ENCODE results near the gene HMCN2.

Gene HMCN2

DNA sequence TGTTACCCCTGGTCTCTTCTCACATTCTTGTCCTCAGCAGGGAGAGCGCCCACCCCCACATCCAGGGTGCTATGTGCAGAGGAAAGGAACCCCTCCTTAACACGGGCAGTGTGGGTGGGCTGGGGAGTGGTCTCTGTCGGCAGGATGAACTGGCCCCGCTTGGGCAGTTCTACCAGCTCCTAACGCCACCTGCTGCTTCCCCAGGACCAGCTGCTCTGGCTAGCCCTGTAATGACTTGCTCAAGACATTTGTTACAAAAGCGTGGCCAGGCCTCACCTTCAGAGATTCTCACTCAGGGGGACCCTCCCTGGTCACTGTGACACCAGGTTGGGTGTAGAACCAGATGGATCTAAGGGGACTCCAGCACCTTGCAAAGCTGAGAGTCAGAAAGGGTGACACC is 82.4 kb downstream of the HMCN2 start:
- DNase-seq, result no peak

GRCh38 chr9:130348341-130348740 is 82.8 kb downstream of the HMCN2 start:
- no peak for DNase-seq

GRCh38 chr9:130348881-130349280 is 83.3 kb downstream of the HMCN2 start:
- DNase-seq, result no peak

- DNase-seq, result no peak
Measured at GRCh38 chr9:130349398-130349797, 83.8 kb downstream of the HMCN2 start.

DNA sequence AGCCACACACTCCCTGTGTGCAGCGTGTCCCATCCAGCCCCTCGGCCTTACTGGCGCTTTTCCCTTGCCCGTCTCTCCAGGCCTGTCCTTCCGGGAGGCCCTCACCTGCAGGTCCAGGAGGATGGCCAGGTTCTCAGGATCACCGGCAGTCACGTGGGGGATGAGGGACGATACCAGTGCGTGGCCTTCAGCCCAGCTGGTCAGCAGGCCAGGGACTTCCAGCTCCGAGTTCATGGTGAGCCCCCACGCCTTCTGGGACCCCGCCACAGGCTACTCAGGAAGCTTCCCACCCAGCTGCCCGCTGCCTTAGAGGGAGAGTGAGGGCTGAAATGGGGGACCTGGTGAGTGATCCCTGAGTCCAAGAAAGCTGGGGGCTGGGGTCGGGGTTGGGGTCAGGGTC is 85.8 kb downstream of the HMCN2 start:
- no peak for DNase-seq

DNA sequence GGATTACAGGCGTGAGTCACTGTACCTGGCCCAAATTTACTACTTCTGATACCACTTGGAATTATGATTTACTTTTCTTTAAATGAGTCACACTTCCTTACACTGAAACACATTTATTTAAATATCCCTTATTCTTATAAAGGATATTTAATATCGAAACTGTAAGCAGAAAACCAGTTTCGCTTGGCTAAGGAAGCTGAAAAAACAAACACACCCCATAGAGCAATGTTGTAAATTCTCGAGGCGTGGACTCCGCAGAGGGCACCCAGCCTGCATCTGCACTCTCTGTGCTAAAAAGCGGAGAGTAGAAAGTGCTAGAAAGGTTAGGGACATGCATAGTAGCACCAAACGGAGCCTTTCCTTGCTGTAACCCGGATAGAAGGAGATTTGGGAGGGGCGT is 86.5 kb downstream of the HMCN2 start:
- DNase-seq, result no peak

DNA sequence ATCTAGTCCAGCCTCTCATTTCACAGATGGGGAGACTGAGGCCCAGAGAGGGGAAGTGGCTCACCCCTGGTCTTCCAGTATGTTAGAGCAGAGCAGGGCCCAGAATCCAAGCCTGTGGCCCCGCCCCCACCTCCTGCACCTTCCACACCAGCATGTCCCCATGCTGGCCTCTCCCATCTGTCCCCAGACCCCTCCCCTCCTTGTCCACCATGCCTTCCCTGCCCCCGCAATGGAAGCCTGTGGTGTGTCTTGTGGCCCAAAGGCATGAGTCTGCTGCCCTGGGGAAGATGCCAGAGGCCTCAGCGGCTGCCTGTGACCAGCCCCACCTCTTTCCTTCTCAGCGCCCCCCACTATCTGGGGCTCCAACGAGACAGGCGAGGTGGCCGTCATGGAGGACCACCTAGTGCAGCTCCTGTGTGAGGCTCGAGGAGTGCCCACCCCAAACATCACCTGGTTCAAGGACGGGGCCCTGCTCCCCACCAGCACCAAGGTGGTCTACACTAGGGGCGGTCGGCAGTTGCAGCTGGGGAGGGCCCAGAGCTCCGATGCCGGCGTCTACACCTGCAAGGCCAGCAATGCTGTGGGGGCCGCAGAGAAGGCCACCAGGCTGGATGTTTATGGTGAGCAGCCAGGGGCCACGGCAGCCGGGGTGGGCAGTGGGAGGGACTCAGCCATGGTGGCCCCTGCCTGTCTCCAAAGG is 87.2 kb downstream of the HMCN2 start:
- no peak for DNase-seq

GRCh38 chr9:130354378-130354777 is 88.8 kb downstream of the HMCN2 start:
- DNase-seq, result no peak

GRCh38 chr9:130354806-130355205 is 89.2 kb downstream of the HMCN2 start:
- DNase-seq, result no peak

DNA sequence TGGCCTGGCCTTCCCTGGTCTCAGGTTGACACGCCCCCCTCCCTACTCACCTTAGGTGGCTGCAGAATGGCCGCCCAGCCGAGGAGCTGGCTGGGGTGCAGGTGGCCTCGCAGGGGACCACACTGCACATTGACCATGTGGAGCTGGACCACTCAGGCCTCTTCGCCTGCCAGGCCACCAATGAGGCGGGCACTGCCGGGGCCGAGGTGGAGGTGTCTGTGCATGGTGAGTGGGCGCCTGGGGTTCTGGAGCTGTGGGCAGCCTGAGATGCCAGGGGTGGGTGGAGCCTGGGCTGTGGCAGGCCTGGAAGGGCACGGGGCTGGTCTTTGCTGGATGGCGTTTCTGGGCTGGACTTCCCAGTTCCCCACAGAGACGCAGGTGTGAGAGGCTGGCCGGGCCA is 90.5 kb downstream of the HMCN2 start:
- no peak for DNase-seq

- no peak for DNase-seq
Measured at GRCh38 chr9:130356877-130357584, 91.5 kb downstream of the HMCN2 start.

DNA sequence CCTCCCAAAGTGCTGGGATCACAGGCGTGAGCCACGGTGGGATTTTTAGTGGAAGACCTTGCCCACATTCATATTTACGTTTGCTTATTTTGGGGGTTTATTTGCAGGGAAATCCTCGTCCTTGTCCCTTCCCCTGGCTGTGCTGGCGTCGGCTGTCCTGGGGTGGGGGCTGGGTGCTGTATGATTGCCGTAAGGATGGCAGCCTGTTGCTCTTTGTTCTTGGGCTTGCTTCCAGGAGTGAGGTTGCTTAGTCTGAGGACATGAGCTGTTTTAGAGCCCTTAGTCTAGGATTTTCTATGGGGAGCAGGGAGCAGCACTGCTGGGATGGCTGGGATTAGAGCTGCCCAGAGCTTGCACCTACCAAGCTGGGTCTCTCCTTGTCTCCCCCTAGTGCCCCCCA is 93.4 kb downstream of the HMCN2 start:
- no peak for DNase-seq

GRCh38 chr9:130359819-130360218 is 94.3 kb downstream of the HMCN2 start:
- DNase-seq, result no peak

DNA sequence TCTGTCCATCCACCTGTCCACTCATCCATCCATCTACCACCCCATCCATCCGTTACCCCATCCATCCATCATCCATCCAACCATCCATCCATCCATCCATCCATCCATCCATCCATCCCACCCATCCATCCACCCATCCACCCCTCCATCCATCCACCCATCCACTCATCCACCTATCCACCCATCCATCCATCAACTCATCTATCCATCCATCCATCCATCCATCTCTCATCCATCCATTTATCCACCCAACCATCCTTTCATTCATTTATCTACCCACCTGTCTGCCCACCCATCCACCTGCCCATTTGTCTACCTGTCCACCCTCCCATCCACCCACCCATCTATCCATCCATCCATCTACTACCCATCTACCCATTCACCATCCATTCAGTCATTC is 95.1 kb downstream of the HMCN2 start:
- no peak for DNase-seq

DNA sequence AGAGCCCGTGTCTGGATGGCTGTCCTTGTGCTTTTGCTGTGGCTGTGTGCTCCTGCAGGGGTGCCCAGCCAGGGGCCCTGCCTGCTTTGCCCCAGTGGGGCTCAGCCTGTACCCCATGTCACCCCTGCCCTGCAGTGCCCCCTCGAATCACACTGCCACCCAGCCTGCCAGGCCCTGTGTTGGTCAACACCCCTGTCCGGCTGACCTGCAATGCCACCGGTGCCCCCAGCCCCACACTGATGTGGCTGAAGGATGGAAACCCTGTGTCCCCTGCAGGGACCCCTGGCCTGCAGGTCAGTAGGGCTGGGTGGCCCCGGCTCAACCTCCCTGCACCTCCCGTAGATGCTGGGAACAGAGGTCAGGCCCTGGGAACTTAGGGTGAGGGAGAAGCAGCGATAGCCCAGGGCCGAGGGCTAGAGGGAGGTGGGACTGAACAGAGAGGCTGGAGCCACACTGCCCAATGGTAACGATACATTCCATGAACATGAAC is 96.4 kb downstream of the HMCN2 start:
- no peak for DNase-seq

DNA sequence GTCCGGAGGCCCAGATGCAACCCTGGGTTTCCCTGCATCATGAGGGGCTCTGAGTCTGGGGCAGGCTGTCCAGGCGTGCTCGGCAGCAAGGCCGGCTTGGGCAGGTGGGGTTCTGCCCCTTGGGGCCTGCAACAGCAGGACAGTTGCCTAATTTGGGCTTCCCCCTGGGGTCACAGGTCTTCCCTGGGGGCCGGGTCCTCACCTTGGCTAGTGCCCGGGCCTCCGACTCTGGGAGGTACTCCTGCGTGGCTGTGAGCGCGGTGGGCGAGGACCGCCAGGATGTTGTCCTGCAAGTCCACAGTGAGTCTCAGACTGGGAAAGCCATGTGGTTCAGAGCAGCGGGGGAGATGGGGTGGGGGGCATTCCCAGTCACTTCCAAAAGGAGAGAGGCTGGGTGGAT is 97.1 kb downstream of the HMCN2 start:
- no peak for DNase-seq

- DNase-seq, result no peak
Measured at GRCh38 chr9:130363755-130364404, 98.3 kb downstream of the HMCN2 start.

GRCh38 chr9:130364619-130365322 is 99.2 kb downstream of the HMCN2 start:
- DNase-seq, result no peak

- no peak for DNase-seq
Measured at GRCh38 chr9:130365323-130365721, 99.8 kb downstream of the HMCN2 start.

- DNase-seq, result no peak
Measured at GRCh38 chr9:130366072-130366471, 100.5 kb downstream of the HMCN2 start.

- no peak for DNase-seq
Measured at GRCh38 chr9:130366888-130367550, 101.5 kb downstream of the HMCN2 start.

- DNase-seq, result no peak
Measured at GRCh38 chr9:130368631-130369103, 103.1 kb downstream of the HMCN2 start.

GRCh38 chr9:130370226-130370625 is 104.7 kb downstream of the HMCN2 start:
- DNase-seq, result no peak
